OCI-LY3 (cell line): ENCODE data around the gene MYH9.

Experiments
- H2AFZ ChIP-seq: fragments of 200-600, 300-600 bp; shearing (Covaris generic); 2 replicates; pipeline ENCODE4 v1.6.0; 2014; ENCODE audit warnings: antibody characterized with exemption, low read depth, low read length
- H3K27ac ChIP-seq: fragments of 200-600, 300-600 bp; sonication (generic); 2 replicates; pipeline ENCODE4 v1.5.1; 2014; ENCODE audit warnings: mild to moderate bottlenecking, low read length, moderate library complexity, mixed read lengths
- H3K27me3 ChIP-seq: fragments of 200-600, 300-600 bp; sonication (generic); 2 replicates; pipeline ENCODE4 v1.6.1; 2014; ENCODE audit warnings: low read depth, low read length, mixed read lengths
- H3K36me3 ChIP-seq: fragments of 200-600, 300-600 bp; sonication (generic); replicated peaks from 2 replicates; pipeline ENCODE3; 2014; ENCODE audit warnings: low read depth, low read length, mixed read lengths
- H3K4me1 ChIP-seq: fragments of 300-600, 200-600 bp; sonication (generic); 2 replicates; pipeline ENCODE4 v1.6.1; 2014; ENCODE audit warnings: low read length, mixed read lengths
- H3K4me2 ChIP-seq: fragments of 200-600, 300-600 bp; sonication (generic); 2 replicates; pipeline ENCODE4 v1.6.1; 2014; ENCODE audit warnings: low read length, mixed read lengths
- H3K4me3 ChIP-seq: fragments of 300-600, 200-600 bp; sonication (generic); 2 replicates; pipeline ENCODE4 v1.5.1; 2014; ENCODE audit warnings: antibody characterized with exemption, mild to moderate bottlenecking, low read length, moderate library complexity
- H3K79me2 ChIP-seq: fragments of 300-600, 200-600 bp; shearing (Covaris generic); 2 replicates; pipeline ENCODE4 v1.6.1; 2014; ENCODE audit warnings: mild to moderate bottlenecking, low read length, mixed read lengths
- H3K9ac ChIP-seq: fragments of 300-600, 200-600 bp; shearing (Covaris generic); 2 replicates; pipeline ENCODE4 v1.6.0; 2014; ENCODE audit warnings: mild to moderate bottlenecking, low read length, moderate library complexity
- H3K9me3 ChIP-seq: fragments of 200-600, 300-600 bp; shearing (Covaris generic); 2 replicates; pipeline ENCODE4 v1.6.1; 2014; ENCODE audit warnings: low read length, mixed read lengths; ENCODE audit not compliant: insufficient read depth
- H4K20me1 ChIP-seq: fragments of 200-600, 300-600 bp; sonication (generic); 2 replicates; pipeline ENCODE4 v1.6.1; 2016; ENCODE audit warnings: low read length, mixed read lengths; ENCODE audit not compliant: insufficient read depth
- CTCF ChIP-seq: fragments of 200-600, 300-600 bp; sonication (generic); IDR thresholded peaks from 2 replicates; pipeline ENCODE4 v1.5.1; 2014; ENCODE audit warnings: antibody characterized with exemption, low read length, low read depth
- EZH2phosphoT487 ChIP-seq: fragments of 200-600 bp; shearing (Covaris generic); IDR thresholded peaks from 2 replicates; pipeline ENCODE4 v1.6.1; 2018; ENCODE audit warnings: antibody characterized with exemption, mixed run types, low read depth

The MYH9 gene

GRCh38 chr22:36398601-36399471, 11.1 kb upstream of the MYH9 start:
- TF ChIP-seq EZH2phosphoT487 (no peak), CTCF (no peak)
- H3K9ac ChIP-seq, result no peak overlapping the region
- H3K4me1 ChIP-seq, result no peaks in the 10 kb centered on the region
- no peaks in the 10 kb centered on the region for H3K27me3 ChIP-seq
- H3K4me3 ChIP-seq, result no peak overlapping the region
- H3K4me2 ChIP-seq, result no peak overlapping the region
- H3K9me3 ChIP-seq, result no peaks in the 10 kb centered on the region
- H3K27ac ChIP-seq, result no peak overlapping the region
- no peaks in the 10 kb centered on the region for H3K79me2 ChIP-seq
- H4K20me1 ChIP-seq, result no peaks in the 10 kb centered on the region
- H3K36me3 ChIP-seq, result no peaks in the 10 kb centered on the region
- no peak overlapping the region for H2AFZ ChIP-seq

GRCh38 chr22:36397131-36398093, 9.6 kb upstream of the MYH9 start:
- Histone ChIP-seq H3K27ac (no peak overlapping the region), H3K4me2 (no peak overlapping the region), H4K20me1 (no peaks in the 10 kb centered on the region), H3K79me2 (no peaks in the 10 kb centered on the region), H2AFZ (no peak overlapping the region), H3K9ac (no peak overlapping the region), H3K4me1 (no peaks in the 10 kb centered on the region), H3K9me3 (no peaks in the 10 kb centered on the region), H3K27me3 (no peaks in the 10 kb centered on the region), H3K36me3 (no peaks in the 10 kb centered on the region), H3K4me3 (no peak overlapping the region)
- no peak for TF ChIP-seq CTCF
- TF ChIP-seq EZH2phosphoT487, result no peak

- Histone ChIP-seq H3K79me2 (no peaks in the 10 kb centered on the region), H3K4me2 (no peak overlapping the region), H3K27ac (no peak overlapping the region), H3K4me1 (no peaks in the 10 kb centered on the region), H4K20me1 (no peaks in the 10 kb centered on the region), H3K36me3 (no peaks in the 10 kb centered on the region), H3K9me3 (no peaks in the 10 kb centered on the region), H3K4me3 (no peak overlapping the region), H3K27me3 (no peaks in the 10 kb centered on the region), H3K9ac (no peak overlapping the region), H2AFZ (no peak overlapping the region)
- TF ChIP-seq CTCF (no peak), EZH2phosphoT487 (no peak)
Measured at GRCh38 chr22:36395915-36396314, 8.1 kb upstream of the MYH9 start.
